Caco-2 (cell line): ENCODE data around the gene METTL15. TPM values are rescaled to one million over a fixed set of nuclear protein-coding genes. Genes with fewer than 3 reads are reported as not detected.

Experiments used
- Bru-seq: library from RNA; stranded (reverse); fragments of 400-500 nt; gene quantifications from one replicate; lab custom pipeline; 2021; lab: Mats Ljungman, UMichigan
- BruChase-seq, 2 experiments: library from RNA; stranded (reverse); fragments of 400-500 nt; gene quantifications; one replicate each; lab custom pipeline; 2021; lab: Mats Ljungman, UMichigan
- BruUV-seq: library from RNA; stranded (reverse); fragments of 400-500 nt; replicated peaks from 2 replicates; lab custom pipeline; 2021; lab: Mats Ljungman, UMichigan
- CTCF ChIA-PET: fragments of 300-600 bp; sonication (Branson Sonifier 250); formaldehyde crosslinking; loops from one replicate; lab custom pipeline; 2022; ENCODE audit warnings: antibody characterized with exemption; lab: Charles Lee
- POLR2A ChIA-PET: fragments of 300-600 bp; sonication (Branson Sonifier 250); formaldehyde crosslinking; loops from one replicate; lab custom pipeline; 2022; ENCODE audit warnings: antibody characterized with exemption; lab: Charles Lee
- DNase-seq, 2 experiments: peaks; one replicate each; pipeline versions ENCODE4 v3.0.0 to v3.0.0-alpha.2; 2020 to 2022
- H3K27me3 ChIP-seq: replicated peaks from 2 replicates; pipeline ENCODE4 v1.6.0; 2011; ENCODE audit warnings: low read length; ENCODE audit not compliant: control insufficient read depth, insufficient read depth
- H3K36me3 ChIP-seq: 2 replicates; pipeline ENCODE4 v1.5.1; 2011; ENCODE audit warnings: low read length; ENCODE audit not compliant: control insufficient read depth, insufficient read depth
- H3K4me1 ChIP-seq: fragments of 250-450 bp; sonication (Bioruptor Pico); 2 replicates; pipeline ENCODE4 v1.5.1; 2020; ENCODE audit warnings: mild to moderate bottlenecking
- H3K4me3 ChIP-seq: 2 replicates; pipeline ENCODE4 v1.5.1; 2011; ENCODE audit warnings: low read depth, mild to moderate bottlenecking, control low read depth, low read length
- H3K9me3 ChIP-seq: fragments of 250-450 bp; sonication (Bioruptor Pico); 2 replicates; pipeline ENCODE4 v1.5.1; 2020; ENCODE audit warnings: mild to moderate bottlenecking, moderate library complexity
- H3K27ac Mint-ChIP-seq: one replicate; pipeline ENCODE4 v1.8.0; 2022; ENCODE audit warnings: mixed read lengths; ENCODE audit not compliant: unreplicated experiment
- H3K27me3 Mint-ChIP-seq: one replicate; pipeline ENCODE4 v1.8.0; 2022; ENCODE audit warnings: mixed read lengths; ENCODE audit not compliant: insufficient read depth, unreplicated experiment
- H3K36me3 Mint-ChIP-seq: one replicate; pipeline ENCODE4 v1.8.0; 2022; ENCODE audit warnings: mild to moderate bottlenecking, mixed read lengths; ENCODE audit not compliant: insufficient read depth, unreplicated experiment
- H3K4me1 Mint-ChIP-seq: one replicate; pipeline ENCODE4 v1.8.0; 2022; ENCODE audit warnings: low read depth, mixed read lengths; ENCODE audit not compliant: unreplicated experiment
- H3K4me3 Mint-ChIP-seq: one replicate; pipeline ENCODE4 v1.8.0; 2022; ENCODE audit warnings: mild to moderate bottlenecking, moderate library complexity, mixed read lengths; ENCODE audit not compliant: unreplicated experiment
- H3K9me3 Mint-ChIP-seq: one replicate; pipeline ENCODE4 v1.8.0; 2022; ENCODE audit warnings: mixed read lengths; ENCODE audit not compliant: unreplicated experiment
- CTCF ChIP-seq, 2 experiments: fragments of 200-600 bp in 1 of 2; IDR thresholded peaks; 1 replicate in 1 of 2; 2 replicates in 1 of 2; pipeline versions ENCODE4 v1.5.1 to v1.8.0; 2011 to 2022; ENCODE audit warnings: antibody characterized with exemption in 1 of 2, control low read depth in 1 of 2, inconsistent platforms in 1 of 2, low read depth in 1 of 2, low read length in 1 of 2, mild to moderate bottlenecking in 1 of 2, moderate library complexity in 1 of 2; ENCODE audit not compliant: insufficient read depth in 1 of 2, severe bottlenecking in 1 of 2, unreplicated experiment in 1 of 2
- intact Hi-C: fragments of 100-400 bp; cut with micrococcal nuclease; formaldehyde crosslinking; loops from one replicate; pipeline ENCODE4 v1.10.0; 2022; ENCODE audit not compliant: unreplicated experiment
- long read RNA-seq: library from polyadenylated mRNA; stranded (forward); transcript quantifications from one replicate; pipeline ENCODE4 v2.0.0, GENCODE V29; 2022
- total RNA-seq: library from RNA; stranded (reverse); gene quantifications from 2 replicates; pipeline ENCODE4 v1.2.3, GENCODE V29; 2022

Gene METTL15
- total RNA-seq (14.4 and 15.2 TPM in 2 replicates), Bru-seq, nascent RNA (percentile 78 among the genes with signal in this experiment), BruChase-seq, experiment 1, labeled RNA remaining after a 2-hour chase (percentile 69 among the genes with signal in this experiment), BruChase-seq, experiment 2, labeled RNA remaining after a 6-hour chase (percentile 59 among the genes with signal in this experiment)
- long read RNA-seq, full-length matches to known transcripts, result 4 of 27 reads
- long read RNA-seq, partial matches to known transcripts, result 12 of 27 reads
- long read RNA-seq, other reads (novel, unspliced or antisense), result 11 of 27 reads

- ChIA-PET CTCF (interaction anchor here (1.0 to 1.6 kb wide), 4 partner anchors 240 to 411 kb away, joined by 3 to 7 read pairs (median 6); partner anchors contain the start of gene BDNF), POLR2A (interaction anchor here (0.8 to 1.2 kb wide), 5 partner anchors 11 to 487 kb away, joined by 4 to 9 read pairs (median 7); no protein-coding TSS in a partner anchor)
- intact Hi-C loops, result loop anchor here (1.0 to 2.0 kb wide), 2 partner anchors 265 to 409 kb away; no protein-coding TSS in a partner anchor
- Histone ChIP-seq H3K4me3 (peak within 1 kb of the TSS; percentile 52), H3K36me3 (no peaks in the 10 kb centered on the region), H3K27me3 (no peaks in the 10 kb centered on the region), H3K9me3 (no peaks in the 10 kb centered on the region), H3K4me1 (peaks cover 14% of the 10 kb centered on the region; the same call in 1 of the 2 replicates)
- BruUV-seq, result TSS peak; percentile 66
- Mint-ChIP-seq H3K27ac (peak within 1 kb of the TSS; percentile 98), H3K9me3 (no peaks in the 10 kb centered on the region), H3K27me3 (no peaks in the 10 kb centered on the region), H3K4me1 (peaks cover 6% of the 10 kb centered on the region), H3K36me3 (peaks cover 8% of the 10 kb centered on the region), H3K4me3 (peak within 1 kb of the TSS; percentile 94)
- TF ChIP-seq CTCF (IDR thresholded peaks at IDR 0.05; ENCODE audit: insufficient read depth in 1 of 2, low read depth in 1 of 2, low read length in 1 of 2, severe bottlenecking in 1 of 2, unreplicated experiment in 1 of 2), result no peak
- DNase-seq, result peak; percentile 100
These were observed at the start of gene METTL15, which contains the start of gene KIF18A for GRCh38 chr11:28107750-28108618. Gene METTL15, plus strand, starts transcription at chr11:28108388. Its CDS starts 4,947 bp downstream, at chr11:28113335. Gene KIF18A, minus strand, starts transcription at chr11:28108156. Its CDS starts 10,209 bp downstream, at chr11:28097947.

GRCh38 chr11:28071305-28071704 is 36.9 kb upstream of the METTL15 start:
- H3K9me3 ChIP-seq, result no peaks in the 10 kb centered on the region
- no peak for DNase-seq
- H3K4me3 Mint-ChIP-seq, result no peak overlapping the region
- H3K36me3 ChIP-seq, result no peaks in the 10 kb centered on the region; the same call in 1 of the 2 replicates
- no TSS peak for BruUV-seq
- POLR2A ChIA-PET, result no interaction called here
- intact Hi-C loops, result no loop called here
- no peak for TF ChIP-seq CTCF (IDR thresholded peaks at IDR 0.05; ENCODE audit: insufficient read depth in 1 of 2, low read depth in 1 of 2, low read length in 1 of 2, severe bottlenecking in 1 of 2, unreplicated experiment in 1 of 2)
- no peaks in the 10 kb centered on the region for H3K27me3 Mint-ChIP-seq
- CTCF ChIA-PET, result no interaction called here
- H3K27ac Mint-ChIP-seq, result no peak overlapping the region
- no peaks in the 10 kb centered on the region for H3K9me3 Mint-ChIP-seq
- no peak overlapping the region for H3K4me3 ChIP-seq
- peaks cover 18% of the 10 kb centered on the region for H3K36me3 Mint-ChIP-seq
- no peaks in the 10 kb centered on the region for H3K27me3 ChIP-seq
- H3K4me1 Mint-ChIP-seq, result no peaks in the 10 kb centered on the region
- no peaks in the 10 kb centered on the region for H3K4me1 ChIP-seq

- intact Hi-C loops, result no loop called here
- Mint-ChIP-seq H3K9me3 (no peaks in the 10 kb centered on the region), H3K27me3 (no peaks in the 10 kb centered on the region), H3K36me3 (peaks cover 24% of the 10 kb centered on the region), H3K4me1 (no peaks in the 10 kb centered on the region), H3K27ac (no peak overlapping the region), H3K4me3 (no peak overlapping the region)
- H3K4me3 ChIP-seq, result no peak overlapping the region
- ChIA-PET CTCF (no interaction called here), POLR2A (interaction anchor here (0.7 kb wide), 1 partner anchor 40 kb away, joined by 5 read pairs; no protein-coding TSS in a partner anchor)
- H3K36me3 ChIP-seq, result no peaks in the 10 kb centered on the region; the same call in 1 of the 2 replicates
- TF ChIP-seq CTCF (IDR thresholded peaks at IDR 0.05; ENCODE audit: insufficient read depth in 1 of 2, low read depth in 1 of 2, low read length in 1 of 2, severe bottlenecking in 1 of 2, unreplicated experiment in 1 of 2), result no peak
- no peaks in the 10 kb centered on the region for H3K9me3 ChIP-seq
- no peaks in the 10 kb centered on the region for H3K4me1 ChIP-seq
- BruUV-seq, result no TSS peak
- H3K27me3 ChIP-seq, result no peaks in the 10 kb centered on the region
- no peak for DNase-seq
These were observed 35.9 kb upstream of the METTL15 start for GRCh38 chr11:28072321-28072720.
